ENCODE data around the gene CARF.
"Not testable (repeated sequence)": the region's sequence is repeated elsewhere in the genome, so short reads cannot be mapped to it uniquely, and the experiment has no call there.

DNA sequence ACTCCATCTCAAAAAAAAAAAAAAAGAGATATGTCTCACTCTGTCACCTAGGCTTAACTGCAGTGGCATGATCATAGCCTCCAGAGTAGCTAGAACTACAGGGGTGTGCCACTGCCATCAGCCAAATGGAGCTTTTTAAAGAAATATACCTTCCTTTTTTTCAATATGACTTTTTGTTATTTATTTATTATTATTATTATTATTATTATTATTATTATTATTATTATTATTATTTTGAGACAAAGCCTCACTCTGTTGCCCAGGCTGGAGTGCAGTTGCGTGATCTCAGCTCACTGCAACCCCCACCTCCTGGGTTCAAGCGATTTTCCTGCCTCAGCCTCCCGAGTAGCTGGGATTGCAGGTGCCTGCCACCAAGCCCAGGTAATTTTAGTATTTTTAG lies 37.3 kb downstream of the CARF start:
- TF ChIP-seq POLR2A, POLR2AphosphoS5 (IDR thresholded peaks at IDR 0.05): not testable (repeated sequence)
- TF ChIP-seq, protein P1, sequence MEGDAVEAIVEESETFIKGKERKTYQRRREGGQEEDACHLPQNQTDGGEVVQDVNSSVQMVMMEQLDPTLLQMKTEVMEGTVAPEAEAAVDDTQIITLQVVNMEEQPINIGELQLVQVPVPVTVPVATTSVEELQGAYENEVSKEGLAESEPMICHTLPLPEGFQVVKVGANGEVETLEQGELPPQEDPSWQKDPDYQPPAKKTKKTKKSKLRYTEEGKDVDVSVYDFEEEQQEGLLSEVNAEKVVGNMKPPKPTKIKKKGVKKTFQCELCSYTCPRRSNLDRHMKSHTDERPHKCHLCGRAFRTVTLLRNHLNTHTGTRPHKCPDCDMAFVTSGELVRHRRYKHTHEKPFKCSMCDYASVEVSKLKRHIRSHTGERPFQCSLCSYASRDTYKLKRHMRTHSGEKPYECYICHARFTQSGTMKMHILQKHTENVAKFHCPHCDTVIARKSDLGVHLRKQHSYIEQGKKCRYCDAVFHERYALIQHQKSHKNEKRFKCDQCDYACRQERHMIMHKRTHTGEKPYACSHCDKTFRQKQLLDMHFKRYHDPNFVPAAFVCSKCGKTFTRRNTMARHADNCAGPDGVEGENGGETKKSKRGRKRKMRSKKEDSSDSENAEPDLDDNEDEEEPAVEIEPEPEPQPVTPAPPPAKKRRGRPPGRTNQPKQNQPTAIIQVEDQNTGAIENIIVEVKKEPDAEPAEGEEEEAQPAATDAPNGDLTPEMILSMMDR (IDR thresholded peaks at IDR 0.05 in 8 of 11, conservative IDR thresholded peaks at IDR 0.05 in 3 of 11) = not testable (repeated sequence)

Measured in spleen (tissue), 7 donors.